Measurements from ENCODE around the gene PUSL1. TPM values are rescaled to one million over a fixed set of nuclear protein-coding genes. Genes with fewer than 3 reads are reported as not detected.

The PUSL1 gene
- polyA plus RNA-seq, 1 experiment, result 9.6 TPM

DNA sequence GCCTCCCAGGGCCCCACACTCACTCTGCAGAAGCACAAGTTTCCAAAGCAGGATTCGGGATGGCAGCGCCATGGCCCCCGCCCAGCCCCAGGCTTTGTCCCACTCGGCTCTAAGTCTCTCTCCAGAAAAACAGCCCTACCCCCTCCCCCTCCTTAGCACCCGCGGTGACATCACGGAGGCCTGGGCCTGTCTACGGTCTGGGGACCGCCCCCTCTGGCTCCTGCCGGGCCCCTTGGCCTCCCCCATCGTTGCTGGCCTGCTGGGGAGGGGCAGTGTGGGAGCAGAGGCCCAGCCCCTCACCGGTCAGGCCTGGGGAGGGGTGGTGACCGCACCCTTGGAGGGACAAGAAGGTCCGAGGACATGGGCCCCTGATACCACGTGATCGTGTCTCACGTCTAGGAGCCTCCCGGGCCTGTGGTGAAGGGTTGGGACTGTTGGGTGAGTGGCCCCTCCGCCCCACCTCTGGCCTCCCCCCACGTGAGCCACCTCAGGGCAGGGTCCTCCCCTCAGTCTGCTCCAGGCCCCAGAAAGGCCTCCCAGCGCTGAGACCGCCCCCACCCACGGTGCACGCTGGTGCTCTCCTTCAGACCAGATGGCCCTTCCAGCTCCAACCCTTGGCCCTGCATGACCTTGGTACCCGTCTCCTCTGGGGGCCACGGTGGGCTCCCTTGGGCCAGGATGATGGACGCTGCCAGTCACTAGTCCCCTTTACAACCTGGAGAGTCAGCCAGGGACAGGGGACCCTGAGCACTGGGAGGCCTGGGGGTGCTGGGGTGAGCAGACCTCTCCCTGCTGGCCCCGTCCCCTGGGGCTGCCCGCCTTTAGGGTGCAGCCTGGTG is 50.3 kb downstream of the PUSL1 start, which contains the start of gene MXRA8:
Gene MXRA8 (minus strand): TSS at position 123 of the 839 bp plus-strand sequence. CDS start 51 bp downstream, at position 72.
- peak; percentile 58 for DNase-seq (ENCODE audit: low read depth, low spot score)
- H3K27me3 ChIP-seq (ENCODE audit: control insufficient read depth, insufficient read depth, low read length), result no peaks in the 10 kb centered on the region
- H3K9me3 ChIP-seq (ENCODE audit: control insufficient read depth, insufficient read depth, low read length), result no peaks in the 10 kb centered on the region; the same call in 1 of the 2 replicates
- peak within 1 kb of the TSS; percentile 99 for H3K27ac ChIP-seq (ENCODE audit: low read depth, low read length)
- TF ChIP-seq, protein P1, sequence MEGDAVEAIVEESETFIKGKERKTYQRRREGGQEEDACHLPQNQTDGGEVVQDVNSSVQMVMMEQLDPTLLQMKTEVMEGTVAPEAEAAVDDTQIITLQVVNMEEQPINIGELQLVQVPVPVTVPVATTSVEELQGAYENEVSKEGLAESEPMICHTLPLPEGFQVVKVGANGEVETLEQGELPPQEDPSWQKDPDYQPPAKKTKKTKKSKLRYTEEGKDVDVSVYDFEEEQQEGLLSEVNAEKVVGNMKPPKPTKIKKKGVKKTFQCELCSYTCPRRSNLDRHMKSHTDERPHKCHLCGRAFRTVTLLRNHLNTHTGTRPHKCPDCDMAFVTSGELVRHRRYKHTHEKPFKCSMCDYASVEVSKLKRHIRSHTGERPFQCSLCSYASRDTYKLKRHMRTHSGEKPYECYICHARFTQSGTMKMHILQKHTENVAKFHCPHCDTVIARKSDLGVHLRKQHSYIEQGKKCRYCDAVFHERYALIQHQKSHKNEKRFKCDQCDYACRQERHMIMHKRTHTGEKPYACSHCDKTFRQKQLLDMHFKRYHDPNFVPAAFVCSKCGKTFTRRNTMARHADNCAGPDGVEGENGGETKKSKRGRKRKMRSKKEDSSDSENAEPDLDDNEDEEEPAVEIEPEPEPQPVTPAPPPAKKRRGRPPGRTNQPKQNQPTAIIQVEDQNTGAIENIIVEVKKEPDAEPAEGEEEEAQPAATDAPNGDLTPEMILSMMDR (IDR thresholded peaks at IDR 0.05; ENCODE audit: low read depth, low read length), result no peak
- H3K4me3 ChIP-seq (ENCODE audit: low read depth, low read length), result peak within 1 kb of the TSS; percentile 84
- ChIA-PET CTCF (no interaction called here), POLR2A (interaction anchor here (1.0 to 2.4 kb wide), 3 partner anchors 11 to 16 kb away, joined by 5 to 16 read pairs (median 7); partner anchors contain the start of gene AURKAIP1)

DNA sequence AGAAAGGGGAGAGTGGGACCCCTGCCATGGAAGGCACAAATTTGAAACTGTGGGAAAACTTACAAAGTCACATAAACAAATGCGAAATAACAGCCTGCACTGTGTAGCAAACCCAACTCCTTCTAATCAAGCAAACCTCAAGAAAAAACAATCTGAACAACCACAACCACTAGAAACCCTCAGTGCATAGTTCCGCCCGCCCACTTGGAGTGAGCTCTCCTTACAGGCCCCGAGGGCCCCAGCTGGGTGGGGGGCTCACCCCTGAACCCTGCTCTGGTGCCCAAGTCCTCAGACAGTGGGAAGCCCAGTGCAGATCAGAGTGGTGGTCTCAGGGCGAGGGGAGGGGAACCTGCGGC is 50.9 kb downstream of the PUSL1 start:
- peak; percentile 47 for DNase-seq (ENCODE audit: low read depth, low spot score)
- Histone ChIP-seq H3K27me3 (ENCODE audit: control insufficient read depth, insufficient read depth, low read length) (no peaks in the 10 kb centered on the region), H3K4me3 (ENCODE audit: low read depth, low read length) (peak overlapping the region; percentile 84), H3K27ac (ENCODE audit: low read depth, low read length) (peak overlapping the region; percentile 99), H3K9me3 (ENCODE audit: control insufficient read depth, insufficient read depth, low read length) (no peaks in the 10 kb centered on the region; the same call in 1 of the 2 replicates)
- CTCF ChIA-PET, result no interaction called here
- TF ChIP-seq, protein P1 (IDR thresholded peaks at IDR 0.05; ENCODE audit: low read depth, low read length), result no peak
- POLR2A ChIA-PET, result interaction anchor here (0.5 to 2.4 kb wide), 3 partner anchors 13 to 63 kb away, joined by 5 to 16 read pairs (median 7); partner anchors contain the start of gene AURKAIP1

- POLR2A ChIA-PET, result interaction anchor here (0.5 to 0.7 kb wide), 2 partner anchors 15 to 62 kb away, joined by 3 to 7 read pairs; partner anchors contain the start of gene AURKAIP1
- Histone ChIP-seq H3K4me3 (ENCODE audit: low read depth, low read length) (peak overlapping the region; percentile 4; the same call in 1 of the 2 replicates), H3K9me3 (ENCODE audit: control insufficient read depth, insufficient read depth, low read length) (no peaks in the 10 kb centered on the region; the same call in 1 of the 2 replicates), H3K27ac (ENCODE audit: low read depth, low read length) (peak overlapping the region; percentile 99), H3K27me3 (ENCODE audit: control insufficient read depth, insufficient read depth, low read length) (no peaks in the 10 kb centered on the region)
- TF ChIP-seq, protein P1 (IDR thresholded peaks at IDR 0.05; ENCODE audit: low read depth, low read length), result no peak
- CTCF ChIA-PET, result no interaction called here
- no peak for DNase-seq (ENCODE audit: low read depth, low spot score)
These were observed 51.5 kb downstream of the PUSL1 start for GRCh38 chr1:1359664-1360468.

GRCh38 chr1:1360506-1361169 is 52.2 kb downstream of the PUSL1 start:
- CTCF ChIA-PET, result no interaction called here
- peak; percentile 86 for DNase-seq (ENCODE audit: low read depth, low spot score)
- no peaks in the 10 kb centered on the region for H3K27me3 ChIP-seq (ENCODE audit: control insufficient read depth, insufficient read depth, low read length)
- no peak overlapping the region for H3K4me3 ChIP-seq (ENCODE audit: low read depth, low read length)
- H3K9me3 ChIP-seq (ENCODE audit: control insufficient read depth, insufficient read depth, low read length), result no peaks in the 10 kb centered on the region; the same call in 1 of the 2 replicates
- POLR2A ChIA-PET, result interaction anchor here (0.7 kb wide), 1 partner anchor 14 kb away, joined by 3 read pairs; the partner anchor contains the start of gene AURKAIP1
- H3K27ac ChIP-seq (ENCODE audit: low read depth, low read length), result peak overlapping the region; percentile 99
- TF ChIP-seq, protein P1 (IDR thresholded peaks at IDR 0.05; ENCODE audit: low read depth, low read length), result no peak

Small RNA genes lying within 50 kb of the gene (small RNA-seq; reads per million reads assigned to genes)
- not detected for gene MIR6726 (ENCODE audit: insufficient read length, low read depth)

Other genes with a start within 250 kb of the PUSL1 start
- not detected in 2 replicates for gene RNF223, start 234.3 kb upstream of the PUSL1 start, polyA plus RNA-seq (2011; rRNA removed)
- 2.3 and 3.2 TPM in 2 replicates for gene C1orf159, start 192.5 kb upstream of the PUSL1 start, polyA plus RNA-seq (2011; rRNA removed)
- gene TTLL10, start 134.7 kb upstream of the PUSL1 start, polyA plus RNA-seq (2011; rRNA removed), result not detected in 2 replicates
- gene TNFRSF18, start 102.0 kb upstream of the PUSL1 start, polyA plus RNA-seq (2011; rRNA removed), result 1.0 and 2.1 TPM in 2 replicates
- gene TNFRSF4, start 94.4 kb upstream of the PUSL1 start, polyA plus RNA-seq (2011; rRNA removed), result 0.07 and 0.24 TPM in 2 replicates
- 109 and 115 TPM in 2 replicates for gene SDF4, start 76.6 kb upstream of the PUSL1 start, polyA plus RNA-seq (2011; rRNA removed)
- gene B3GALT6, start 76.4 kb upstream of the PUSL1 start, polyA plus RNA-seq (2011; rRNA removed), result 15.2 and 15.7 TPM in 2 replicates
- gene C1QTNF12, start 61.9 kb upstream of the PUSL1 start, polyA plus RNA-seq (2011; rRNA removed), result 0.21 and 0.51 TPM in 2 replicates
- 31.1 and 31.4 TPM in 2 replicates for gene UBE2J2, start 34.7 kb upstream of the PUSL1 start, polyA plus RNA-seq (2011; rRNA removed)
- 1.5 and 1.8 TPM in 2 replicates for gene SCNN1D, start 28.2 kb upstream of the PUSL1 start, polyA plus RNA-seq (2011; rRNA removed)
- 17.5 and 24.8 TPM in 2 replicates for gene ACAP3, start 667 bp upstream of the PUSL1 start, polyA plus RNA-seq (2011; rRNA removed)
- 52.8 and 69.5 TPM in 2 replicates for gene INTS11, start 16.1 kb downstream of the PUSL1 start, polyA plus RNA-seq (2011; rRNA removed)
- gene CPTP, start 16.2 kb downstream of the PUSL1 start, polyA plus RNA-seq (2011; rRNA removed), result 7.1 and 9.5 TPM in 2 replicates
- gene TAS1R3, start 22.7 kb downstream of the PUSL1 start, polyA plus RNA-seq (2011; rRNA removed), result 0.10 and 0.11 TPM in 2 replicates
- 8.9 and 13.6 TPM in 2 replicates for gene DVL1, start 40.8 kb downstream of the PUSL1 start, polyA plus RNA-seq (2011; rRNA removed)
- 186 and 275 TPM in 2 replicates for gene MXRA8, start 50.0 kb downstream of the PUSL1 start, polyA plus RNA-seq (2011; rRNA removed)
- gene AURKAIP1, start 66.6 kb downstream of the PUSL1 start, polyA plus RNA-seq (2011; rRNA removed), result 54.3 and 71.2 TPM in 2 replicates
- 169 and 181 TPM in 2 replicates for gene CCNL2, start 90.7 kb downstream of the PUSL1 start, polyA plus RNA-seq (2011; rRNA removed)
- gene MRPL20, start 98.7 kb downstream of the PUSL1 start, polyA plus RNA-seq (2011; rRNA removed), result 131 and 140 TPM in 2 replicates
- gene ANKRD65, start 112.7 kb downstream of the PUSL1 start, polyA plus RNA-seq (2011; rRNA removed), result 0.16 and 0.24 TPM in 2 replicates
- gene VWA1, start 127.1 kb downstream of the PUSL1 start, polyA plus RNA-seq (2011; rRNA removed), result 3.9 and 5.3 TPM in 2 replicates
- gene ATAD3C, start 141.1 kb downstream of the PUSL1 start, polyA plus RNA-seq (2011; rRNA removed), result 0.04 TPM in 1 of 2 replicates, not detected in the other
- gene ATAD3B, start 163.2 kb downstream of the PUSL1 start, polyA plus RNA-seq (2011; rRNA removed), result 7.7 and 10.2 TPM in 2 replicates
- 8.5 and 11.0 TPM in 2 replicates for gene ATAD3A, start 203.6 kb downstream of the PUSL1 start, polyA plus RNA-seq (2011; rRNA removed)
- 5.1 and 7.2 TPM in 2 replicates for gene TMEM240, start 232.0 kb downstream of the PUSL1 start, polyA plus RNA-seq (2011; rRNA removed)

Measured in AG04450 (cell line).